ENCODE results near the gene FAM170B. TPM values are rescaled to one million over a fixed set of nuclear protein-coding genes. Genes with fewer than 3 reads are reported as not detected.
A peak's percentile ranks its signal among the peaks of the same experiment; 100 is the strongest.

Gene FAM170B
- total RNA-seq, 1 donor from 2014 or later, result not detected

- ATAC-seq (no peak), DNase-seq (peak; percentile 41)
- Histone ChIP-seq H3K27ac (no peak overlapping the region), H3K4me1 (peaks cover 34% of the 10 kb centered on the region), H3K27me3 (no peaks in the 10 kb centered on the region), H3K9me3 (no peaks in the 10 kb centered on the region), H3K4me3 (no peak overlapping the region), H3K36me3 (no peaks in the 10 kb centered on the region)
- TF ChIP-seq, protein P1, sequence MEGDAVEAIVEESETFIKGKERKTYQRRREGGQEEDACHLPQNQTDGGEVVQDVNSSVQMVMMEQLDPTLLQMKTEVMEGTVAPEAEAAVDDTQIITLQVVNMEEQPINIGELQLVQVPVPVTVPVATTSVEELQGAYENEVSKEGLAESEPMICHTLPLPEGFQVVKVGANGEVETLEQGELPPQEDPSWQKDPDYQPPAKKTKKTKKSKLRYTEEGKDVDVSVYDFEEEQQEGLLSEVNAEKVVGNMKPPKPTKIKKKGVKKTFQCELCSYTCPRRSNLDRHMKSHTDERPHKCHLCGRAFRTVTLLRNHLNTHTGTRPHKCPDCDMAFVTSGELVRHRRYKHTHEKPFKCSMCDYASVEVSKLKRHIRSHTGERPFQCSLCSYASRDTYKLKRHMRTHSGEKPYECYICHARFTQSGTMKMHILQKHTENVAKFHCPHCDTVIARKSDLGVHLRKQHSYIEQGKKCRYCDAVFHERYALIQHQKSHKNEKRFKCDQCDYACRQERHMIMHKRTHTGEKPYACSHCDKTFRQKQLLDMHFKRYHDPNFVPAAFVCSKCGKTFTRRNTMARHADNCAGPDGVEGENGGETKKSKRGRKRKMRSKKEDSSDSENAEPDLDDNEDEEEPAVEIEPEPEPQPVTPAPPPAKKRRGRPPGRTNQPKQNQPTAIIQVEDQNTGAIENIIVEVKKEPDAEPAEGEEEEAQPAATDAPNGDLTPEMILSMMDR (IDR thresholded peaks at IDR 0.05), result no peak
- intact Hi-C loops (cut with DNase I), result no loop called here
These were observed 41.3 kb downstream of the FAM170B start for GRCh38 chr10:49092477-49092876.

DNA sequence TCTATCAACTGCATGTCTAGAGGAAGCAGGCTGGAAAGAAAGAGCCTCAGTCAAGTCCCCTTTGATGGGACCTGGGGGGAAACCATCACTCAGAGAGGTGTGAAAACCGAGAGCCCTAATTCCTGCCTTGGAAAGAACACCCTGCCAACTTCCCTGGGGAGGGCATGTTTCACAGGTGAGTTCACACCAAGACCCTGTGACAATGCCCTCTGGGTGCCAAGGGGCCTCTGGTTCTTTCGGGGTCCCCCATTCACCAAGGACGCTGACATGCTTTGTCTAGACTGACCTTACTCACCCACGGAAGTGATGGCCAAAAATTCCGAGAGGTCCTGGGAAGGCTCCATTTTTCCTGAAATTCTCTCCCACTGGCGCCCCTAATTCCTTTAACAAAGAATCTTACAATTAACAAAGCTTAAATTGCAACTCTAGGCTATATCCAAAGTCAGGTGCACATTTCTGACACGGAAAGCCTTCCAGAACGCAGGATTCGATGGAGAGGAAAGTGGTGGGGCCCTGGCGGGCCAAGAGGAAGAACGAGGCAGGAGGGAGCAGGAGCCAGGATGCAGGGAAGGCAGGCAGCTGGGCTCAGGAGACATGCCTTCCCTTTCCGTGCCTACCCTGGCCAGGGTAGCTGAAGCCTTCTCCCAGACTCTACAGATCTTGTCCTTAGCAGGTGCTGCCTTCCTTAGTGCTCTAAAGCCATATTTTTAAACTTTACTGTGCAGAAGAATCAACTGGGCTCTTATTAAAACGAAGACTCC lies 42.2 kb downstream of the FAM170B start:
- TF ChIP-seq, protein P1 (IDR thresholded peaks at IDR 0.05), result no peak
- H3K4me1 ChIP-seq, result peaks cover 34% of the 10 kb centered on the region

DNA sequence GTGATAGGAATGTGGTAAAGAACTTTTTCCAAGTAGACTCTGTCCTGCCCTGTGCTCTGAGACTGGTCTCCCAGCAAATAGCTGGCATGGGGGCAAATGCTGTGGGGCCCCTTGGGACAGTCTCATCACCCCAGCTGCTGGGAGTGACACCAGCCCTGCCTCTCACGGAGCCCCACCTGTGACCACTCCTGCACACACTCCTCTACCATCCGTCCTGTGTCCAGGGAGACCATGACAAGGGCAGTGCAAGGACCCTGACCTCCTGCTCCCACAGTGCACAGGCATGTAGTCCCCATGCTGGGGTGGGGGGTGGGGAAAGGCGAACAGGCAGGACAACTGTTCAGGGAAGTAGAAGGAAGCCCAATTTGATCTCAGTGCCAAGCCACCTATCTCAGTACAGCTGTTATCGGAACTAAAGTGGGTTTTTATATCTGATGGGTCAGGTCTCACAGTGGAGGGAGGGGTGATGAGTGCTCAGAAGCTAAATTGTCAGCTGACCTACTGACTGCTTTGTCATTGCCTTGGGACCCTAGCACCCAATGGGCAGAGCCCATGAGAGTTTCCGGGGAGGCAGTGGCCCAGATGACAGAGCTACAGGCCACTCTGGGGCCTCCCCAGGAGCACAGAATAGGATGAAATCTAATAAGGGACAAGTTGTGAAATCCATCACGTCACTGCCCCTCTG lies 43.0 kb downstream of the FAM170B start:
- H3K36me3 ChIP-seq, result no peaks in the 10 kb centered on the region
- H3K27me3 ChIP-seq, result no peaks in the 10 kb centered on the region
- no peak overlapping the region for H3K4me3 ChIP-seq
- peak; percentile 5 for ATAC-seq
- peaks cover 4% of the 10 kb centered on the region for H3K9me3 ChIP-seq
- peak overlapping the region; percentile 58 for H3K27ac ChIP-seq
- peaks cover 31% of the 10 kb centered on the region for H3K4me1 ChIP-seq
- DNase-seq, result peak; percentile 27
- intact Hi-C loops (cut with DNase I), result no loop called here
- TF ChIP-seq, protein P1 (IDR thresholded peaks at IDR 0.05), result no peak

More for the DNA sequence above, 42.2 kb downstream of the FAM170B start:
- Histone ChIP-seq H3K27me3 (no peaks in the 10 kb centered on the region), H3K4me3 (no peak overlapping the region), H3K9me3 (peaks cover 2% of the 10 kb centered on the region), H3K27ac (peak overlapping the region; percentile 58), H3K36me3 (no peaks in the 10 kb centered on the region)
- ATAC-seq (no peak), DNase-seq (peak; percentile 29)
- intact Hi-C loops (cut with DNase I), result no loop called here

DNA sequence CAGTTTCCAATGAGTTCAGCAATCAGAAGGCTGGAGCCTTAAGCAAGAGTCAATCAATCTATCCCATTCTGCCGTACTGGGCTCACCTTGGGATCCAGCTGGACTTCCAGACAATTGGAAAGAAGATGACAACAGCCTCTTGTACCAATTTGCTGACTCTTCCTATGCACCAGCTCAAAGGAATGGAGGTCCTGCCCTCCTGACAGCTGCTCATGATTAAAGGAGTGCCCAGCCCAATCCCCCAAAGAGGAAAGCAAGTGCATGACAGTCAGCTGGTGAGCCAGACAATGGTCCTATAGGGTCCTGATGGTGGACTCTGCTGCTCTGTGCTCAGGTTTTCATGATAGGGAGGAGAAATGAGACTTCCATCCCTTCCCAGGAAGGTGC lies 43.6 kb downstream of the FAM170B start:
- DNase-seq, result peak; percentile 13
- H3K4me3 ChIP-seq, result no peak overlapping the region
- H3K9me3 ChIP-seq, result peaks cover 4% of the 10 kb centered on the region
- TF ChIP-seq, protein P1 (IDR thresholded peaks at IDR 0.05), result no peak
- H3K36me3 ChIP-seq, result no peaks in the 10 kb centered on the region
- intact Hi-C loops (cut with DNase I), result no loop called here
- ATAC-seq, result no peak
- H3K4me1 ChIP-seq, result peaks cover 29% of the 10 kb centered on the region
- H3K27ac ChIP-seq, result peak overlapping the region; percentile 58
- H3K27me3 ChIP-seq, result no peaks in the 10 kb centered on the region

DNA sequence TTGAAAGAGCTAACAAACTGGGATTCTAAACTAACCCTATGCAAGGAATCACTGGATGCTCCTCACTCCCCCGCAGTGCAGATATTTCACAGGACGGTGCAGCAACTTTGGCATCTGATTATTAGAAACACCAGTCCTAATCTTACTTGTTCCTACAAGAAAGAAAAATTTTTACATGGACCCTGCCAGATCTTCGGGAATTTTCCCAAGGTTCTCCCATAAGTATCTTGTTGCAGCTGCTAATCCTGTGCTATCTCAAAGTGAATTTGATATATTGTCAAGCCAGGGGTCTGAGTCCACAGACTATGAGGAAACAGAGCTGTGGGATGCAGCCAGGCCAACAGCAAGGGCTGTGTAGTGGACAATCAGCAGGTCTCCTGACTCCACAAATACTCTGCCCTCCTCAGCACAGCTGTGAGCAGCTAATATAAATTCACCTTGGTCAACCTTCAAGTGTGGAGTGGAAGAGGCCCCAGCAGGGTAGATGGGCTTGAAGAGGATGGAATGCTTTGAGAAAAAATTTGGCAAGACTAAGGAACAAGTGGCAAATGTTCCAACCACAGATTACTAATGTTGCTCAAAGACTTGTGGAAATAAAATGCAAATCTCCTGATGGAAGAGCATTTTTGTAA lies 44.1 kb downstream of the FAM170B start:
- intact Hi-C loops (cut with DNase I), result no loop called here
- Histone ChIP-seq H3K4me3 (no peak overlapping the region), H3K36me3 (no peaks in the 10 kb centered on the region), H3K27me3 (no peaks in the 10 kb centered on the region), H3K9me3 (peaks cover 4% of the 10 kb centered on the region), H3K4me1 (peaks cover 29% of the 10 kb centered on the region), H3K27ac (peak overlapping the region; percentile 58)
- peak; percentile 36 for DNase-seq
- TF ChIP-seq, protein P1 (IDR thresholded peaks at IDR 0.05), result no peak
- peak; percentile 83 for ATAC-seq
